Cardiac septum (tissue), 1 donor: Measurements from ENCODE around the gene NRCAM. TPM values are rescaled to one million over a fixed set of nuclear protein-coding genes. Genes with fewer than 3 reads are reported as not detected.
"Not testable (repeated sequence)": the region's sequence is repeated elsewhere in the genome, so short reads cannot be mapped to it uniquely, and the experiment has no call there.

Experiments used
- DNase-seq: peaks from one replicate; pipeline ENCODE4 v3.0.0-alpha.2; 2020; ENCODE audit warnings: low spot score
- intact Hi-C: fragments of 100-400 bp; cut with DNase I; formaldehyde crosslinking; loops from one replicate; pipeline ENCODE4 v1.14.0; 2022
- total RNA-seq: library from RNA; stranded (reverse); fragmentation: NEBNext Ultra II Directional; extraction: Animal tissue kit (Norgen Biotek cat#: 25700); gene quantifications from one replicate; pipeline ENCODE4 v1.2.1, GENCODE V29; 2021
- donor health status: DM: no; HTN: no; CAD: no.

NRCAM gene
- total RNA-seq, 1 donor from 2014 or later, result 0.57 TPM

GRCh38 chr7:108291791-108292440 is 164.3 kb downstream of the NRCAM start:
- intact Hi-C loops, result no loop called here
- DNase-seq, result no peak

- intact Hi-C loops, result no loop called here
- DNase-seq, result no peak
These were observed 165.1 kb downstream of the NRCAM start for GRCh38 chr7:108291152-108291508.

- intact Hi-C loops, result no loop called here
- no peak for DNase-seq
These were observed 165.6 kb downstream of the NRCAM start for GRCh38 chr7:108290459-108291151.

GRCh38 chr7:108289852-108290251 is 166.4 kb downstream of the NRCAM start:
- DNase-seq, result no peak
- intact Hi-C loops, result no loop called here

GRCh38 chr7:108287857-108288256 is 168.4 kb downstream of the NRCAM start:
- no peak for DNase-seq
- intact Hi-C loops, result no loop called here

- intact Hi-C loops, result no loop called here
- DNase-seq, result no peak
These were observed 169.8 kb downstream of the NRCAM start for GRCh38 chr7:108286290-108286904.

- DNase-seq, result no peak
- intact Hi-C loops, result no loop called here
These were observed 170.5 kb downstream of the NRCAM start for GRCh38 chr7:108285778-108286177.

- DNase-seq, result no peak
- intact Hi-C loops, result no loop called here
These were observed 171.2 kb downstream of the NRCAM start for GRCh38 chr7:108285003-108285368.

GRCh38 chr7:108284349-108285002 is 171.8 kb downstream of the NRCAM start:
- no peak for DNase-seq
- intact Hi-C loops, result no loop called here

GRCh38 chr7:108283252-108283651 is 173.0 kb downstream of the NRCAM start:
- no peak for DNase-seq
- intact Hi-C loops, result no loop called here

GRCh38 chr7:108282427-108282996 is 173.7 kb downstream of the NRCAM start:
- intact Hi-C loops, result no loop called here
- no peak for DNase-seq

- intact Hi-C loops, result no loop called here
- DNase-seq, result no peak
These were observed 176.1 kb downstream of the NRCAM start for GRCh38 chr7:108280136-108280535.

- no peak for DNase-seq
- intact Hi-C loops, result no loop called here
These were observed 177.5 kb downstream of the NRCAM start for GRCh38 chr7:108278776-108279175.

GRCh38 chr7:108278281-108278680 is 178.0 kb downstream of the NRCAM start:
- intact Hi-C loops, result no loop called here
- DNase-seq, result no peak

- intact Hi-C loops, DNase-seq: not testable (repeated sequence)
These were observed 181.8 kb downstream of the NRCAM start for GRCh38 chr7:108274447-108274846.

GRCh38 chr7:108272891-108273290 is 183.3 kb downstream of the NRCAM start:
- DNase-seq, intact Hi-C loops: not testable (repeated sequence)

GRCh38 chr7:108270385-108271015 is 185.7 kb downstream of the NRCAM start:
- intact Hi-C loops, result no loop called here
- DNase-seq, result no peak

GRCh38 chr7:108268200-108268820 is 187.9 kb downstream of the NRCAM start:
- intact Hi-C loops, result no loop called here
- no peak for DNase-seq

GRCh38 chr7:108267615-108268014 is 188.6 kb downstream of the NRCAM start:
- intact Hi-C loops, result no loop called here
- DNase-seq, result no peak
